Esophagus (tissue), 2 donors: ENCODE results near the gene AREL1. TPM values are rescaled to one million over a fixed set of nuclear protein-coding genes. Genes with fewer than 3 reads are reported as not detected.

Experiments
- H3K27ac ChIP-seq, 2 donors: one replicate each; pipeline ENCODE4 v1.5.1; 2013; ENCODE audit warnings: low read depth in 2 of 2, mild to moderate bottlenecking in 2 of 2, inconsistent platforms in 1 of 2, low read length in 1 of 2, moderate library complexity in 1 of 2
- H3K27me3 ChIP-seq, 2 donors: one replicate each; pipeline ENCODE4 v1.6.1; 2013; ENCODE audit warnings: low read length in 2 of 2, control low read depth in 1 of 2, mild to moderate bottlenecking in 1 of 2; ENCODE audit not compliant: insufficient read depth in 2 of 2, control insufficient read depth in 1 of 2
- H3K36me3 ChIP-seq, 2 donors: one replicate each; pipeline ENCODE4 v1.6.1; 2013; ENCODE audit warnings: low read length in 1 of 2; ENCODE audit not compliant: control insufficient read depth in 2 of 2, insufficient read depth in 2 of 2
- H3K4me1 ChIP-seq, 2 donors: one replicate each; pipeline ENCODE4 v1.6.1; 2013; ENCODE audit warnings: low read length in 1 of 2; ENCODE audit not compliant: control insufficient read depth in 2 of 2, insufficient read depth in 2 of 2
- H3K4me3 ChIP-seq, 2 donors: one replicate each; pipeline ENCODE4 v1.5.1; 2013; ENCODE audit warnings: low read length in 2 of 2, mild to moderate bottlenecking in 2 of 2, low read depth in 1 of 2, moderate library complexity in 1 of 2
- H3K9me3 ChIP-seq, 2 donors: one replicate each; pipeline ENCODE4 v1.6.1; 2013; ENCODE audit warnings: mild to moderate bottlenecking in 2 of 2, low read depth in 1 of 2, low read length in 1 of 2, moderate library complexity in 1 of 2; ENCODE audit not compliant: control insufficient read depth in 2 of 2, insufficient read depth in 1 of 2
- WGBS, 2 donors: extraction: QIAGEN DNeasy Blood & Tissue Kit; methylation state at CpG; one replicate each; pipeline ENCODE4 v1.1.7; 2013; 5-methylcytosine and 5-hydroxymethylcytosine counted together
- polyA plus RNA-seq, 2 donors: library from polyadenylated mRNA; stranded (reverse); fragments of 200-250 nt; gene quantifications; one replicate each; pipeline ENCODE4 v1.2.3, GENCODE V29; 2013
- donor health status: healthy with polysubstance abuse.
- donor health status: Bipolar disorder and iron deficiency.

AREL1 gene
- polyA plus RNA-seq, 2 donors, result 8.0 to 9.3 TPM

- H3K4me1 ChIP-seq, result peaks cover 0 to 6% of the 10 kb centered on the region in 2 donors
- H3K4me3 ChIP-seq, result no peak overlapping the region
- WGBS, 2 donors, result 76 to 79% methylated on average over 2 of the region's 2 CpGs
- no peaks in the 10 kb centered on the region for H3K27me3 ChIP-seq
- no peaks in the 10 kb centered on the region for H3K36me3 ChIP-seq
- H3K9me3 ChIP-seq, result no peaks in the 10 kb centered on the region
- H3K27ac ChIP-seq, result no peak overlapping the region
Observed at GRCh38 chr14:74634964-74635363, 77.9 kb downstream of the AREL1 start.

GRCh38 chr14:74634481-74634880, 78.4 kb downstream of the AREL1 start:
- Histone ChIP-seq H3K4me1 (peaks cover 0 to 6% of the 10 kb centered on the region in 2 donors), H3K27ac (no peak overlapping the region), H3K36me3 (no peaks in the 10 kb centered on the region), H3K27me3 (no peaks in the 10 kb centered on the region), H3K4me3 (no peak overlapping the region), H3K9me3 (no peaks in the 10 kb centered on the region)
- 93 to 100% methylated on average over 1 of the region's 1 CpG for WGBS, 2 donors

- WGBS, 2 donors, result 75 to 80% methylated on average over 15 of the region's 15 CpGs
- no peaks in the 10 kb centered on the region for H3K4me1 ChIP-seq
- no peak overlapping the region for H3K27ac ChIP-seq
- no peaks in the 10 kb centered on the region for H3K36me3 ChIP-seq
- H3K4me3 ChIP-seq, result no peak overlapping the region
- H3K9me3 ChIP-seq, result no peaks in the 10 kb centered on the region
- H3K27me3 ChIP-seq, result no peaks in the 10 kb centered on the region
Observed at GRCh38 chr14:74630881-74631690, 81.8 kb downstream of the AREL1 start.

GRCh38 chr14:74628418-74628817, 84.5 kb downstream of the AREL1 start:
- no peaks in the 10 kb centered on the region for H3K27me3 ChIP-seq
- no peaks in the 10 kb centered on the region for H3K9me3 ChIP-seq
- WGBS, 2 donors, result 70 to 80% methylated on average over 5 of the region's 5 CpGs
- H3K4me3 ChIP-seq, result no peak overlapping the region
- H3K4me1 ChIP-seq, result no peaks in the 10 kb centered on the region
- no peaks in the 10 kb centered on the region for H3K36me3 ChIP-seq
- no peak overlapping the region for H3K27ac ChIP-seq

- H3K27ac ChIP-seq, result no peak overlapping the region
- no peaks in the 10 kb centered on the region for H3K9me3 ChIP-seq
- H3K4me1 ChIP-seq, result peaks cover 0 to 2% of the 10 kb centered on the region in 2 donors
- no peaks in the 10 kb centered on the region for H3K27me3 ChIP-seq
- H3K36me3 ChIP-seq, result no peaks in the 10 kb centered on the region
- WGBS, 2 donors, result 77 to 81% methylated on average over 8 of the region's 8 CpGs
- no peak overlapping the region for H3K4me3 ChIP-seq
Observed at GRCh38 chr14:74627076-74627475, 85.8 kb downstream of the AREL1 start.

GRCh38 chr14:74622257-74622656, 90.6 kb downstream of the AREL1 start:
- no peak overlapping the region for H3K27ac ChIP-seq
- H3K27me3 ChIP-seq, result no peaks in the 10 kb centered on the region
- peaks cover 0 to 19% of the 10 kb centered on the region in 2 donors for H3K4me1 ChIP-seq
- no peaks in the 10 kb centered on the region for H3K36me3 ChIP-seq
- no peaks in the 10 kb centered on the region for H3K9me3 ChIP-seq
- H3K4me3 ChIP-seq, result no peak overlapping the region
- WGBS, 2 donors, result 72 to 77% methylated on average over 5 of the region's 5 CpGs

GRCh38 chr14:74621556-74621955, 91.3 kb downstream of the AREL1 start:
- Histone ChIP-seq H3K9me3 (no peaks in the 10 kb centered on the region), H3K4me3 (no peak overlapping the region), H3K27ac (no peak overlapping the region), H3K27me3 (no peaks in the 10 kb centered on the region), H3K36me3 (no peaks in the 10 kb centered on the region), H3K4me1 (peaks cover 0 to 22% of the 10 kb centered on the region in 2 donors)
- WGBS, 2 donors, result 60 to 70% methylated on average over 6 of the region's 6 CpGs

GRCh38 chr14:74620923-74621322, 92.0 kb downstream of the AREL1 start:
- Histone ChIP-seq H3K27ac (no peak overlapping the region), H3K4me3 (no peak overlapping the region), H3K27me3 (no peaks in the 10 kb centered on the region), H3K4me1 (peaks cover 0 to 25% of the 10 kb centered on the region in 2 donors), H3K36me3 (no peaks in the 10 kb centered on the region), H3K9me3 (no peaks in the 10 kb centered on the region)
- 84 to 89% methylated on average over 3 of the region's 3 CpGs for WGBS, 2 donors

GRCh38 chr14:74620497-74620921, 92.4 kb downstream of the AREL1 start:
- 61 to 75% methylated on average over 2 of the region's 2 CpGs for WGBS, 2 donors
- Histone ChIP-seq H3K27me3 (no peaks in the 10 kb centered on the region), H3K4me3 (no peak overlapping the region), H3K9me3 (no peaks in the 10 kb centered on the region), H3K36me3 (no peaks in the 10 kb centered on the region), H3K4me1 (peaks cover 3 to 29% of the 10 kb centered on the region in 2 donors), H3K27ac (peak overlapping the region in 1 of 2 donors; percentile 25)

GRCh38 chr14:74619672-74620131, 93.2 kb downstream of the AREL1 start:
- no peaks in the 10 kb centered on the region for H3K27me3 ChIP-seq
- H3K36me3 ChIP-seq, result no peaks in the 10 kb centered on the region
- H3K9me3 ChIP-seq, result no peaks in the 10 kb centered on the region
- no peak overlapping the region for H3K4me3 ChIP-seq
- peak overlapping the region in 1 of 2 donors; percentile 24 for H3K27ac ChIP-seq
- 46 to 68% methylated on average over 6 of the region's 6 CpGs for WGBS, 2 donors
- peaks cover 7 to 33% of the 10 kb centered on the region in 2 donors for H3K4me1 ChIP-seq
